HFFc6 (cell line): Measurements from ENCODE around the gene CAMK2G. TPM values are rescaled to one million over a fixed set of nuclear protein-coding genes. Genes with fewer than 3 reads are reported as not detected.
A peak's percentile ranks its signal among the peaks of the same experiment; 100 is the strongest.

ENCODE experiments used
- DNase-seq: peaks from one replicate; pipeline ENCODE4 v3.0.0-alpha.2; 2018
- H3K27ac Mint-ChIP-seq: 2 replicates; pipeline ENCODE4 v1.8.0; 2020; ENCODE audit warnings: mild to moderate bottlenecking, mixed read lengths
- H3K27me3 Mint-ChIP-seq: 2 replicates; pipeline ENCODE4 v1.8.0; 2021; ENCODE audit warnings: mild to moderate bottlenecking, moderate library complexity, mixed read lengths; ENCODE audit not compliant: insufficient read depth
- H3K36me3 Mint-ChIP-seq: 2 replicates; pipeline ENCODE4 v1.8.0; 2021; ENCODE audit warnings: low read depth, mixed read lengths
- H3K4me1 Mint-ChIP-seq: 2 replicates; pipeline ENCODE4 v1.8.0; 2020; ENCODE audit warnings: low read depth, mixed read lengths
- H3K4me3 Mint-ChIP-seq: 2 replicates; pipeline ENCODE4 v1.8.0; 2020; ENCODE audit warnings: mild to moderate bottlenecking, moderate library complexity, mixed read lengths
- H3K9me3 Mint-ChIP-seq: 2 replicates; pipeline ENCODE4 v1.8.0; 2020; ENCODE audit warnings: mild to moderate bottlenecking, mixed read lengths
- total RNA-seq, 6 experiments: library from RNA; stranded (reverse); fragmentation: NEBNext Ultra II Directional; extraction: Animal tissue kit (Norgen Biotek cat#: 25700); gene quantifications; 2 replicates in 1 of 6; 3 replicates in 5 of 6; pipeline ENCODE4 v1.2.3, GENCODE V29; 2021
- TF ChIP-seq, protein P1 (sequence below): fragments of 200-600 bp; sonication (generic); IDR thresholded peaks from 2 replicates; pipeline ENCODE4 v1.5.0; 2021; ENCODE audit warnings: antibody characterized with exemption, mild to moderate bottlenecking

Gene CAMK2G
- total RNA-seq, 6 experiments from 2014 or later: 24.6 to 33.1 (median 28.1) TPM

DNA sequence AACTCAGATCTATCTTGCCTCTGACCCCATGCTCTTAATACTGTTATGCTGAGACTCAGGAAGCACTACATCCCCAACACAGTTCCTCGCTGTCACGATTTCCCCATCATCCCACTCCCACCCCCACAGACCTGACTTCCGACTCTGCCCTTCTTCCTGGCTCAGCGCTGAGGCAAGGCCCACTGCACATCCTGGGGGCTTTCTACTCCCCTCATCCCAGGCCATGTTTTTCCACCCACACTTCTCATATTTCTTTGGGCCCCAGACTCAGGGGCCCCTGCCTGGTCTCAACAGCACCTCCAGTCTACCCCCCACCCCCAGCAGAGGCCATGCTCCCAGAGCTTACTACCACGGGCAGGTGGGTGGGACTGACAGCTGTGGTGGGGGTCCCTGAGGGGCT lies 55.3 kb downstream of the CAMK2G start:
- DNase-seq: no peak
- Mint-ChIP-seq H3K4me3 (no peak overlapping the region), H3K27ac (peak overlapping the region; percentile 2; the same call in 1 of the 2 replicates)

DNA sequence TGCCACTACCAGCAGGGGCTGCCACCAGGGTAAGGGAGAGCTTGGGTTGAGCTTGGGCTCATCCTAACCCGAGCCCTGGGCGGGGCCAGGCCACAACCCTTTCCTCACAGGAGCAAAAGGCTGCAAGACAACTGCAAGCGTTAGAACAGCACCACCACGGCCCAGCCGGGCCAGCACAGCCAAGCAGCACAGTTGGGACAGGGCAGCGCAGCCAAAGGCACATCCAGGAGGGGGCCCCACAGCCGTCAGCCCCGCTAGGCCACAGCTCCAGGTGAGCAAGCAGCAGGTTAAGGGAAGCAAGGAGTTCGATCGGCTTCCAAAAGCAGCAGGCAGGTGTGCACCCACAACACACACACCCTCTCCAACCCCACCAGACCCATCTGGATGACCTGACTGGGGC lies 56.0 kb downstream of the CAMK2G start:
- peak overlapping the region; percentile 89; the same call in 1 of the 2 replicates for H3K27ac Mint-ChIP-seq
- no peak overlapping the region for H3K4me3 Mint-ChIP-seq
- TF ChIP-seq, protein P1, sequence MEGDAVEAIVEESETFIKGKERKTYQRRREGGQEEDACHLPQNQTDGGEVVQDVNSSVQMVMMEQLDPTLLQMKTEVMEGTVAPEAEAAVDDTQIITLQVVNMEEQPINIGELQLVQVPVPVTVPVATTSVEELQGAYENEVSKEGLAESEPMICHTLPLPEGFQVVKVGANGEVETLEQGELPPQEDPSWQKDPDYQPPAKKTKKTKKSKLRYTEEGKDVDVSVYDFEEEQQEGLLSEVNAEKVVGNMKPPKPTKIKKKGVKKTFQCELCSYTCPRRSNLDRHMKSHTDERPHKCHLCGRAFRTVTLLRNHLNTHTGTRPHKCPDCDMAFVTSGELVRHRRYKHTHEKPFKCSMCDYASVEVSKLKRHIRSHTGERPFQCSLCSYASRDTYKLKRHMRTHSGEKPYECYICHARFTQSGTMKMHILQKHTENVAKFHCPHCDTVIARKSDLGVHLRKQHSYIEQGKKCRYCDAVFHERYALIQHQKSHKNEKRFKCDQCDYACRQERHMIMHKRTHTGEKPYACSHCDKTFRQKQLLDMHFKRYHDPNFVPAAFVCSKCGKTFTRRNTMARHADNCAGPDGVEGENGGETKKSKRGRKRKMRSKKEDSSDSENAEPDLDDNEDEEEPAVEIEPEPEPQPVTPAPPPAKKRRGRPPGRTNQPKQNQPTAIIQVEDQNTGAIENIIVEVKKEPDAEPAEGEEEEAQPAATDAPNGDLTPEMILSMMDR: peak; percentile 42
- H3K27me3 Mint-ChIP-seq: no peaks in the 10 kb centered on the region; the same call in none of the 2 replicates
- H3K36me3 Mint-ChIP-seq: peaks cover 28% of the 10 kb centered on the region
- peaks cover 35% of the 10 kb centered on the region for H3K4me1 Mint-ChIP-seq
- DNase-seq: no peak
- H3K9me3 Mint-ChIP-seq: no peaks in the 10 kb centered on the region

More for the DNA sequence above, 55.3 kb downstream of the CAMK2G start:
- Mint-ChIP-seq H3K9me3 (no peaks in the 10 kb centered on the region), H3K27me3 (no peaks in the 10 kb centered on the region; the same call in 1 of the 2 replicates), H3K36me3 (peaks cover 28% of the 10 kb centered on the region), H3K4me1 (peaks cover 35% of the 10 kb centered on the region)
- TF ChIP-seq, protein P1: no peak

DNA sequence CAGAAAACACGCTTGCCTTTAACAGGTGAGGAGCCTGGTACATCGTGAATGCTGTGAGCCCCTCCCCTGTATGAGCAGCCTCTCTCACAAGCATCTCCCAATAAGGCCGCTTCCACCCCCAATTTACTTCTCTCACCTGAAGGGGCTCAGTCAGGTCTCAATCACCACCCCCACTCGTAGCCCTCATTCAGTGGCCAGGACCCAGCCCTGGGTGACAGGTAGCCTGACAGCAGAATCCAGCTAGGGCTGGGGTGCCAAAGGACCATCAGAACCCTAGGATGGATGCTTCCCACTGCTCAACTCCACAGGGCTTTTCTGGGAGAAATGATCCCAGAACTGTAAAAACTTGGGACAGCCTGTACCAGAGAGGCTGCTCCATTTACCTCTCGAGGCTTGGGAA lies 56.5 kb downstream of the CAMK2G start:
- peak overlapping the region; percentile 89 for H3K27ac Mint-ChIP-seq
- H3K4me1 Mint-ChIP-seq: peaks cover 35% of the 10 kb centered on the region
- DNase-seq: no peak
- TF ChIP-seq, protein P1: no peak
- peaks cover 28% of the 10 kb centered on the region for H3K36me3 Mint-ChIP-seq
- H3K9me3 Mint-ChIP-seq: no peaks in the 10 kb centered on the region
- no peaks in the 10 kb centered on the region; the same call in none of the 2 replicates for H3K27me3 Mint-ChIP-seq
- no peak overlapping the region for H3K4me3 Mint-ChIP-seq

DNA sequence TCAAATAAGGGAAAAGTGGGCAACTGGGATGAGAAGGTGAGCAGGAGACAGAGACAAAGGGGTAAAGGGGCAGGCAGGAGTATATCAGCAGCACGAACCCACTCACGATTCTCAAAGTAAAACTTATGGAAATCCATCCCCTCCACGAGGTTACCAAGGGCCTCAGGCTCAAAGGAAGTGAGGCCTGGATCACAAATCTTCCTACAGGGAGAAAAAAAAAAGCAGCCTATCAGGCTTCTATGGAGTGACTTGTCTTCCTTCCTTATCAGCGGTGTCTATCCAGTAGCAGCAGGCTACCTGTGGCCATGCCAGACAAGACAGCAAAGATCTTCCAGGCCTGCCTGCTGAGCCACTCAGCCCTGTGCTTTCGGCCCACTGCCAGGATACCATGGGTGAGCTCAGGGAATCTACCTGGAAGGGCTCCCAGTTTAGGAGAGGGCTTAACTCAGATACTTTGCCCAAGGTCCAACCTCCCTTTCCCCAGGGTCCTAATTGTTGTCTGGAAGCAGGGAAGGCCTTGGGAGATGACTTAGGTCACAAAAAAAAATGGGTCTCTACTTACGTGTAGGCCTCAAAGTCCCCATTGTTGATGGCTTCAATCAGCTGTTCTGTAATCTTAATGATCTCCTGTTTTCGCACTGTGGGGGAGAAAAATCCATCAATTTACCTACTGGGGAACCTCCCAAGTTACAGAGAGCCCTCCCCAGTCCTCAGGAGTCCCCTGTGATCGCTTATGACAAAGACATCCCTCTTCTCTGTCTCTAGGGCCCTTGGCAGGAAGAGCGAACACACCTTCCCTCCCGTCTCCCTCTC lies 57.2 kb downstream of the CAMK2G start:
- Mint-ChIP-seq H3K9me3 (no peaks in the 10 kb centered on the region), H3K36me3 (peaks cover 23% of the 10 kb centered on the region), H3K27me3 (no peaks in the 10 kb centered on the region; the same call in none of the 2 replicates), H3K4me1 (peaks cover 40% of the 10 kb centered on the region), H3K27ac (peak overlapping the region; percentile 89), H3K4me3 (no peak overlapping the region)
- TF ChIP-seq, protein P1: no peak
- DNase-seq: no peak

DNA sequence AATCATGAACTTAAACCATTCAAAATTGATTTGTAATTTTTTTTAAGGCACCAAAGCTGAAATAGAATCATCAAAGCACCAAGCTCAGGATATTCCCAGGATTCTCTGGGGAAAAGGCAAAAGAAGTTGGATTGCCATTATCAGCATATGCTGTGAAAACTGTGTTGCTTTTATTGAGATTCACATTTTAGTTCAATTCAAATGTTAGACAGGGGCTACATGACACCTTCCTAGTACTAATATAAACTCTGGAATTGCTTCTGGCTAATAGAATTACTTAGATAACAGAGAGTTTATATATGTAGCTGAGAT lies 58.7 kb downstream of the CAMK2G start:
- TF ChIP-seq, protein P1: no peak
- Mint-ChIP-seq H3K9me3 (no peaks in the 10 kb centered on the region), H3K4me3 (peak overlapping the region; percentile 69), H3K36me3 (peaks cover 19% of the 10 kb centered on the region), H3K27me3 (no peaks in the 10 kb centered on the region; the same call in none of the 2 replicates), H3K27ac (peak overlapping the region; percentile 89), H3K4me1 (peaks cover 41% of the 10 kb centered on the region)
- DNase-seq: no peak
